ENCODE measurements around the gene SLC25A39. TPM values are rescaled to one million over a fixed set of nuclear protein-coding genes. Genes with fewer than 3 reads are reported as not detected.

Gene SLC25A39
- total and polyA plus RNA-seq, 2 of the 13 experiments (the other 11 are each of a cell fraction or from before 2014, with no cell fraction given): 144 to 151 TPM

- TF ChIP-seq, protein P1, sequence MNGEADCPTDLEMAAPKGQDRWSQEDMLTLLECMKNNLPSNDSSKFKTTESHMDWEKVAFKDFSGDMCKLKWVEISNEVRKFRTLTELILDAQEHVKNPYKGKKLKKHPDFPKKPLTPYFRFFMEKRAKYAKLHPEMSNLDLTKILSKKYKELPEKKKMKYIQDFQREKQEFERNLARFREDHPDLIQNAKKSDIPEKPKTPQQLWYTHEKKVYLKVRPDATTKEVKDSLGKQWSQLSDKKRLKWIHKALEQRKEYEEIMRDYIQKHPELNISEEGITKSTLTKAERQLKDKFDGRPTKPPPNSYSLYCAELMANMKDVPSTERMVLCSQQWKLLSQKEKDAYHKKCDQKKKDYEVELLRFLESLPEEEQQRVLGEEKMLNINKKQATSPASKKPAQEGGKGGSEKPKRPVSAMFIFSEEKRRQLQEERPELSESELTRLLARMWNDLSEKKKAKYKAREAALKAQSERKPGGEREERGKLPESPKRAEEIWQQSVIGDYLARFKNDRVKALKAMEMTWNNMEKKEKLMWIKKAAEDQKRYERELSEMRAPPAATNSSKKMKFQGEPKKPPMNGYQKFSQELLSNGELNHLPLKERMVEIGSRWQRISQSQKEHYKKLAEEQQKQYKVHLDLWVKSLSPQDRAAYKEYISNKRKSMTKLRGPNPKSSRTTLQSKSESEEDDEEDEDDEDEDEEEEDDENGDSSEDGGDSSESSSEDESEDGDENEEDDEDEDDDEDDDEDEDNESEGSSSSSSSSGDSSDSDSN (CRISPR knock-in tag; IDR thresholded peaks at IDR 0.05): 0 out of 2 replicates have a peak, but pooled peaks have one; percentile 24
- TF ChIP-seq ZNF687 (CRISPR knock-in tag; IDR thresholded peaks at IDR 0.05) (peak; percentile 20; the same call in 1 of the 2 replicates), HNRNPL (IDR thresholded peaks at IDR 0.05; ENCODE audit: low read depth, low read length) (peak; percentile 69; the same call in 1 of the 2 replicates), IKZF4 (CRISPR knock-in tag; IDR thresholded peaks at IDR 0.05; ENCODE audit: borderline replicate concordance, low read depth, not compliant biosample characterization) (no peak), BCL6 (CRISPR knock-in tag; IDR thresholded peaks at IDR 0.05) (no peak), ZNF441 (CRISPR knock-in tag; IDR thresholded peaks at IDR 0.05; ENCODE audit: borderline replicate concordance) (no peak), CTCF (CRISPR knock-in tag; IDR thresholded peaks at IDR 0.05) (peak; percentile 64), MLX (CRISPR knock-in tag; IDR thresholded peaks at IDR 0.05) (no peak)
- TF ChIP-seq, protein P2, sequence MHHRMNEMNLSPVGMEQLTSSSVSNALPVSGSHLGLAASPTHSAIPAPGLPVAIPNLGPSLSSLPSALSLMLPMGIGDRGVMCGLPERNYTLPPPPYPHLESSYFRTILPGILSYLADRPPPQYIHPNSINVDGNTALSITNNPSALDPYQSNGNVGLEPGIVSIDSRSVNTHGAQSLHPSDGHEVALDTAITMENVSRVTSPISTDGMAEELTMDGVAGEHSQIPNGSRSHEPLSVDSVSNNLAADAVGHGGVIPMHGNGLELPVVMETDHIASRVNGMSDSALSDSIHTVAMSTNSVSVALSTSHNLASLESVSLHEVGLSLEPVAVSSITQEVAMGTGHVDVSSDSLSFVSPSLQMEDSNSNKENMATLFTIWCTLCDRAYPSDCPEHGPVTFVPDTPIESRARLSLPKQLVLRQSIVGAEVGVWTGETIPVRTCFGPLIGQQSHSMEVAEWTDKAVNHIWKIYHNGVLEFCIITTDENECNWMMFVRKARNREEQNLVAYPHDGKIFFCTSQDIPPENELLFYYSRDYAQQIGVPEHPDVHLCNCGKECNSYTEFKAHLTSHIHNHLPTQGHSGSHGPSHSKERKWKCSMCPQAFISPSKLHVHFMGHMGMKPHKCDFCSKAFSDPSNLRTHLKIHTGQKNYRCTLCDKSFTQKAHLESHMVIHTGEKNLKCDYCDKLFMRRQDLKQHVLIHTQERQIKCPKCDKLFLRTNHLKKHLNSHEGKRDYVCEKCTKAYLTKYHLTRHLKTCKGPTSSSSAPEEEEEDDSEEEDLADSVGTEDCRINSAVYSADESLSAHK (CRISPR knock-in tag; IDR thresholded peaks at IDR 0.05; ENCODE audit: borderline replicate concordance): no peak
- TF ChIP-seq, protein P3, sequence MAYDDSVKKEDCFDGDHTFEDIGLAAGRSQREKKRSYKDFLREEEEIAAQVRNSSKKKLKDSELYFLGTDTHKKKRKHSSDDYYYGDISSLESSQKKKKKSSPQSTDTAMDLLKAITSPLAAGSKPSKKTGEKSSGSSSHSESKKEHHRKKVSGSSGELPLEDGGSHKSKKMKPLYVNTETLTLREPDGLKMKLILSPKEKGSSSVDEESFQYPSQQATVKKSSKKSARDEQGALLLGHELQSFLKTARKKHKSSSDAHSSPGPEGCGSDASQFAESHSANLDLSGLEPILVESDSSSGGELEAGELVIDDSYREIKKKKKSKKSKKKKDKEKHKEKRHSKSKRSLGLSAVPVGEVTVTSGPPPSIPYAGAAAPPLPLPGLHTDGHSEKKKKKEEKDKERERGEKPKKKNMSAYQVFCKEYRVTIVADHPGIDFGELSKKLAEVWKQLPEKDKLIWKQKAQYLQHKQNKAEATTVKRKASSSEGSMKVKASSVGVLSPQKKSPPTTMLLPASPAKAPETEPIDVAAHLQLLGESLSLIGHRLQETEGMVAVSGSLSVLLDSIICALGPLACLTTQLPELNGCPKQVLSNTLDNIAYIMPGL (CRISPR knock-in tag; IDR thresholded peaks at IDR 0.05; ENCODE audit: borderline replicate concordance in 1 of 2, low read depth in 1 of 2): 0 out of 4 replicates have a peak, but pooled peaks of 1 of the 2 experiments have one; percentile 32
- TF ChIP-seq, protein P4, sequence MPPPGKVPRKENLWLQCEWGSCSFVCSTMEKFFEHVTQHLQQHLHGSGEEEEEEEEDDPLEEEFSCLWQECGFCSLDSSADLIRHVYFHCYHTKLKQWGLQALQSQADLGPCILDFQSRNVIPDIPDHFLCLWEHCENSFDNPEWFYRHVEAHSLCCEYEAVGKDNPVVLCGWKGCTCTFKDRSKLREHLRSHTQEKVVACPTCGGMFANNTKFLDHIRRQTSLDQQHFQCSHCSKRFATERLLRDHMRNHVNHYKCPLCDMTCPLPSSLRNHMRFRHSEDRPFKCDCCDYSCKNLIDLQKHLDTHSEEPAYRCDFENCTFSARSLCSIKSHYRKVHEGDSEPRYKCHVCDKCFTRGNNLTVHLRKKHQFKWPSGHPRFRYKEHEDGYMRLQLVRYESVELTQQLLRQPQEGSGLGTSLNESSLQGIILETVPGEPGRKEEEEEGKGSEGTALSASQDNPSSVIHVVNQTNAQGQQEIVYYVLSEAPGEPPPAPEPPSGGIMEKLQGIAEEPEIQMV (CRISPR knock-in tag; IDR thresholded peaks at IDR 0.05; ENCODE audit: low read depth): no peak
These were observed 31.6 kb upstream of the SLC25A39 start (continued) for GRCh38 chr17:44356241-44356640.
